Gastrocnemius medialis (tissue), 4 donors: Measurements from ENCODE around the gene CA10. TPM values are rescaled to one million over a fixed set of nuclear protein-coding genes. Genes with fewer than 3 reads are reported as not detected.

Experiments
- ATAC-seq, 2 donors: fragments of 150-250 bp; one replicate each; pipeline ENCODE4 v1.9.1; 2016
- DNase-seq, 2 donors: peaks; one replicate each; pipeline ENCODE4 v3.0.0-alpha.2; 2019
- H3K27ac ChIP-seq, 4 donors: fragments of 200-600 bp; sonication (generic); 1 replicate in 1 of 4; 2 replicates in 3 of 4; pipeline ENCODE4 v1.5.1; 2016 to 2018; ENCODE audit warnings: mild to moderate bottlenecking in 2 of 4, moderate library complexity in 1 of 4
- H3K27me3 ChIP-seq, 3 donors: fragments of 200-600 bp; sonication (generic) in 2 of 3; 1 replicate in 1 of 3; 2 replicates in 2 of 3; pipeline versions ENCODE4 v1.5.1 to v1.6.0; 2016 to 2019; ENCODE audit warnings: mild to moderate bottlenecking in 1 of 3, moderate library complexity in 1 of 3
- H3K36me3 ChIP-seq, 2 donors: fragments of 200-600 bp; sonication (generic) in 1 of 2; one replicate each; pipeline ENCODE4 v1.5.1; 2017 to 2018
- H3K4me1 ChIP-seq, 2 donors: fragments of 200-600 bp; sonication (generic) in 1 of 2; one replicate each; pipeline ENCODE4 v1.5.1; 2016 to 2017; ENCODE audit warnings: mild to moderate bottlenecking in 2 of 2
- H3K4me3 ChIP-seq, 4 donors: fragments of 200-600 bp; sonication (generic) in 3 of 4; 1 replicate in 1 of 4; 2 replicates in 3 of 4; pipeline ENCODE4 v1.5.1; 2016 to 2019; ENCODE audit warnings: mild to moderate bottlenecking in 2 of 4
- H3K9me3 ChIP-seq, 3 donors: fragments of 200-600 bp; sonication (generic) in 2 of 3; 1 replicate in 1 of 3; 2 replicates in 2 of 3; pipeline ENCODE4 v1.5.1; 2016 to 2019
- POLR2A ChIP-seq, 2 donors: fragments of 450-650 bp; IDR thresholded peaks; one replicate each; pipeline ENCODE4 v1.6.1; 2017; ENCODE audit warnings: antibody characterized with exemption in 2 of 2, mild to moderate bottlenecking in 2 of 2, moderate library complexity in 2 of 2
- in situ Hi-C, 4 donors: fragments of 200-750 bp; cut with MboI; loops; one replicate each; pipeline versions ENCODE4 v1.15.0 to v1.8.0; 2017; ENCODE audit warnings: low sequenced_read_pairs in 4 of 4
- intact Hi-C: fragments of 100-400 bp; cut with DNase I; formaldehyde crosslinking; loops from one replicate; pipeline ENCODE4 v1.15.1; 2023; ENCODE audit warnings: low total_unique reads
- total RNA-seq, 4 donors: library from RNA; depleted of rRNA; stranded (reverse); fragments of >200 nt; gene quantifications; one replicate each; pipeline versions ENCODE4 v1.1.0 to v1.2.3, GENCODE V29; 2016
- TF ChIP-seq, protein P1 (sequence below), 5 experiments: fragments of 450-650 bp in 3 of 5; fragments of 200-600 bp in 2 of 5; sonication (generic) in 2 of 5; IDR thresholded peaks in 4 of 5; conservative IDR thresholded peaks in 1 of 5; 1 replicate in 4 of 5; 2 replicates in 1 of 5; pipeline ENCODE4 v1.5.1; 2016 to 2019; ENCODE audit warnings: antibody characterized with exemption in 5 of 5, mild to moderate bottlenecking in 3 of 5, moderate library complexity in 3 of 5

The CA10 gene
- total RNA-seq, 4 donors from 2014 or later = not detected

DNA sequence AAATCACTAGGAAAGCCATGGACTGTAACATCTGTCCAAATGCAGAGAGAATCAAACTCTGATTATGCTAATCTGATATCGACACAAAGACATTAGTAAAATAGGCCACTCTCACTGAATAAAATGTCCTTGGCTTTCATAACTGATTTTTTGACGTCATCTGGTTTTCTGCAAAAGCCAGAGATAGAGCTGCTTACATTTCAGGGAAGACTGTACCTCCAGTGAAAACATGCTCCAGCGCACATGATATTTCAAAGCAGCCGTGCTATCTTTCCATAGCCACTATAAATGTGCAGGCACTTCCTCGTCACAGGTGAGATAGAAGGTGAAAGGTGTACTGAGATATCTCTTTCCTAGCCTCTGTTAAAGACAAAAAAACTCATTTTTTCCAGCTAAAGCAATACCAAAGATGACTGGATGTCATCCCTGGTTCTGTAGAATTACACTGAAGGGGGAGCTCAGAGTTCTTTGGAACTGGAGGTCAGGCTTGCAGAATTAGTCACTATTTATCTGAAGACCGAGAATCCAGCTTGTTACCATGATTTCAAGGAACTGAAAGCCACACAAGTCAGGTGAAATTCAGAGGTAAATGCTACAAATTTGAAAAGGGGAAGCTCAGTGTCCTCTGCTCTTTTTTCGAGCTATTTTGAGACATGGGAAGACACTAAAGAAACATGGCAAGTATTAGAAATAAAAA lies 249.5 kb downstream of the CA10 start:
- Histone ChIP-seq H3K4me1 (no peaks in the 10 kb centered on the region), H3K4me3 (no peak overlapping the region), H3K36me3 (no peaks in the 10 kb centered on the region), H3K27ac (no peak overlapping the region), H3K27me3 (no peaks in the 10 kb centered on the region), H3K9me3 (no peaks in the 10 kb centered on the region)
- TF ChIP-seq, protein P1, sequence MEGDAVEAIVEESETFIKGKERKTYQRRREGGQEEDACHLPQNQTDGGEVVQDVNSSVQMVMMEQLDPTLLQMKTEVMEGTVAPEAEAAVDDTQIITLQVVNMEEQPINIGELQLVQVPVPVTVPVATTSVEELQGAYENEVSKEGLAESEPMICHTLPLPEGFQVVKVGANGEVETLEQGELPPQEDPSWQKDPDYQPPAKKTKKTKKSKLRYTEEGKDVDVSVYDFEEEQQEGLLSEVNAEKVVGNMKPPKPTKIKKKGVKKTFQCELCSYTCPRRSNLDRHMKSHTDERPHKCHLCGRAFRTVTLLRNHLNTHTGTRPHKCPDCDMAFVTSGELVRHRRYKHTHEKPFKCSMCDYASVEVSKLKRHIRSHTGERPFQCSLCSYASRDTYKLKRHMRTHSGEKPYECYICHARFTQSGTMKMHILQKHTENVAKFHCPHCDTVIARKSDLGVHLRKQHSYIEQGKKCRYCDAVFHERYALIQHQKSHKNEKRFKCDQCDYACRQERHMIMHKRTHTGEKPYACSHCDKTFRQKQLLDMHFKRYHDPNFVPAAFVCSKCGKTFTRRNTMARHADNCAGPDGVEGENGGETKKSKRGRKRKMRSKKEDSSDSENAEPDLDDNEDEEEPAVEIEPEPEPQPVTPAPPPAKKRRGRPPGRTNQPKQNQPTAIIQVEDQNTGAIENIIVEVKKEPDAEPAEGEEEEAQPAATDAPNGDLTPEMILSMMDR (IDR thresholded peaks at IDR 0.05 in 4 of 5, conservative IDR thresholded peaks at IDR 0.05 in 1 of 5) = no peak
- DNase-seq (no peak), ATAC-seq (no peak)
- in situ Hi-C loops (loop anchor here in 1 of 4 donors (25.0 kb wide), 1 partner anchor 97 kb away; no protein-coding TSS in a partner anchor), intact Hi-C loops (no loop called here)

DNA sequence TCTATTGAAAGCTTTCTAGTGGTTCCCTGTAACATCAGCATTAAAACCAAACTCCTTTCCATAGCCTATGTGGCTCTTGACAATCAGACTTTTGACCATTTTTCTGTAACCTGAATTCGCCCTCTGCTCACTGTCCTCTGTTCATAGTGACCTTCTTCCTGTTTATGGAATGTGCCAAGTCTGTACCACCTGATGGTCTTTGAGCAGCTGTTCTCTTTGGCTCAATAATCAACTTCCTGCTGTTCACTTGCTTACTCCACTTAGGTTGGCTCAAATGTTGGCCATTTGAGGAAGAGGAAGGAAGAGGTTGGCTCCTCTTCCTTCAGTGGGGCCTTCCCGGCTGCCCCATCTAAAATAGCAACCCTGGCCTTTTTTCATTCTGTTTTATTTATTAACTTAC lies 251.5 kb downstream of the CA10 start:
- in situ Hi-C loops (loop anchor here in 1 of 4 donors (25.0 kb wide), 1 partner anchor 95 kb away; no protein-coding TSS in a partner anchor), intact Hi-C loops (no loop called here)
- TF ChIP-seq, protein P1 (IDR thresholded peaks at IDR 0.05 in 4 of 5, conservative IDR thresholded peaks at IDR 0.05 in 1 of 5) = no peak
- TF ChIP-seq POLR2A (IDR thresholded peaks at IDR 0.05) = no peak
- no peak overlapping the region for H3K27ac ChIP-seq
- H3K4me3 ChIP-seq = no peak overlapping the region
- H3K9me3 ChIP-seq = no peaks in the 10 kb centered on the region
- H3K27me3 ChIP-seq = no peaks in the 10 kb centered on the region
- H3K36me3 ChIP-seq = no peaks in the 10 kb centered on the region
- no peak for DNase-seq
- no peak for ATAC-seq
- no peaks in the 10 kb centered on the region for H3K4me1 ChIP-seq

DNA sequence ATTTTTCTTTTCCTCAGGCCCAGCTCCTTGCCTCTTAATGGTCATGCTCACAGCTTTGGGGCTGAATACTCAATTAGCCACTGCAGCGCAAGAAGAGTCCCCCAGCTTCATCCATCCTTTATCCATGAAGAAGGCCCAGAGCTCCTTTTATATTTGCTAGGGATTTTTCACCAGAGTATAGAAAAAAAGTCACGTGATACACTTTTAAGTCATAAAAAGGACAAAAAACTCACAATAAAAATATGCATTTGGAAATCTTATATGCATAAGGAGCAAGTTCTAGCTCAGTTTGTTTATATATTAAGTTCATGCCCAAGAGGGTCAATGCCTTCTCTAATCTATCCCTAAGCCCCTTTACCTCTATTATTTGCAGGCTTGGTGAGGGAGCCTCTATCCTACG lies 254.1 kb downstream of the CA10 start:
- no peak for DNase-seq
- H3K36me3 ChIP-seq = no peaks in the 10 kb centered on the region
- H3K27ac ChIP-seq = no peak overlapping the region
- in situ Hi-C loops = loop anchor here in 1 of 4 donors (25.0 kb wide), 1 partner anchor 92 kb away; no protein-coding TSS in a partner anchor
- no peak for TF ChIP-seq POLR2A (IDR thresholded peaks at IDR 0.05)
- TF ChIP-seq, protein P1 (IDR thresholded peaks at IDR 0.05 in 4 of 5, conservative IDR thresholded peaks at IDR 0.05 in 1 of 5) = no peak
- no peaks in the 10 kb centered on the region for H3K27me3 ChIP-seq
- intact Hi-C loops = no loop called here
- no peak for ATAC-seq
- H3K4me3 ChIP-seq = no peak overlapping the region
- no peaks in the 10 kb centered on the region for H3K4me1 ChIP-seq
- no peaks in the 10 kb centered on the region for H3K9me3 ChIP-seq

DNA sequence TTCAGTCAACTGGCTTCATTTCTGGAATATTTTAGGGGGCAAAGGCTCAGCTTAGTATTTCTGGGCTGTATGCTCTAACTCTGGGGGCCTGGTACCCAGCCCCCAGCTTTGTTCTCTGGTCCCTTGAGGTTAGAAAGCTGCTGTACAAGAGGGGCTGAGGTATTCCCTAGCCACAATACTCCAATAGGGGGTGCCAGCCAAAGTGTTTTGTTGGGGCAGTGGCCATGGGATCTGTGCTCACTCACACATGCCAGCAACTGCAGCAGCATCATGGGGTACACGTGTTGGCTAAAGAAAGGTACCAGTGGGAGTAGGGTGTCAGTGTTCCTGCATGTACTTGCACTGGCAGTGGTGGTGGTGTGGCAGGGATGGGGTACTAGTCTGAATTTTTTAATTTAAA lies 257.3 kb downstream of the CA10 start:
- H3K4me3 ChIP-seq = no peak overlapping the region
- intact Hi-C loops = no loop called here

More for the DNA sequence above, 257.3 kb downstream of the CA10 start:
- H3K27me3 ChIP-seq = no peaks in the 10 kb centered on the region
- H3K4me1 ChIP-seq = no peaks in the 10 kb centered on the region
- no peaks in the 10 kb centered on the region for H3K36me3 ChIP-seq
- in situ Hi-C loops = loop anchor here in 1 of 4 donors (25.0 kb wide), 1 partner anchor 89 kb away; no protein-coding TSS in a partner anchor
- no peak for TF ChIP-seq POLR2A (IDR thresholded peaks at IDR 0.05)
- TF ChIP-seq, protein P1 (IDR thresholded peaks at IDR 0.05 in 4 of 5, conservative IDR thresholded peaks at IDR 0.05 in 1 of 5) = no peak
- no peak for DNase-seq
- H3K9me3 ChIP-seq = peaks cover 0 to 5% (median 0%) of the 10 kb centered on the region in 3 donors
- H3K27ac ChIP-seq = no peak overlapping the region
- ATAC-seq = no peak
